ENCODE measurements around the gene PAX6. TPM values are rescaled to one million over a fixed set of nuclear protein-coding genes. Genes with fewer than 3 reads are reported as not detected.

The PAX6 gene
- total RNA-seq, 1 experiment from 2014 or later, result 29.0 TPM

GRCh38 chr11:31802990-31803812 is 7.9 kb downstream of the PAX6 start:
- H3K4me2 ChIP-seq, result no peak overlapping the region
- no peaks in the 10 kb centered on the region for H4K20me1 ChIP-seq (ENCODE audit: insufficient read depth)
- peaks cover 18% of the 10 kb centered on the region; the same call in 1 of the 2 replicates for H3K36me3 ChIP-seq (ENCODE audit: low read depth)
- H3K9me3 ChIP-seq (ENCODE audit: insufficient read depth, low read depth), result no peaks in the 10 kb centered on the region
- H2AFZ ChIP-seq, result no peak overlapping the region
- H3K27ac ChIP-seq, result no peak overlapping the region
- H3K4me1 ChIP-seq (replicated peaks; ENCODE audit: insufficient read depth), result peaks cover 9% of the 10 kb centered on the region
- no peak overlapping the region for H3K4me3 ChIP-seq
- ChIA-PET POLR2A (ENCODE audit: unreplicated experiment) (no interaction called here), CTCF (no interaction called here)
- no peaks in the 10 kb centered on the region for H3K27me3 ChIP-seq (ENCODE audit: insufficient read depth, low read depth)
- no peaks in the 10 kb centered on the region for H3K9me2 ChIP-seq (ENCODE audit: insufficient read depth)
- intact Hi-C loops (cut with micrococcal nuclease; ENCODE audit: unreplicated experiment), result loop anchor here (10.0 kb wide), 1 partner anchor 372 kb away; no protein-coding TSS in a partner anchor
- no peak for DNase-seq
- no peaks in the 10 kb centered on the region for H3F3A ChIP-seq (ENCODE audit: insufficient read depth, low read depth)
- no TSS peak for BruUV-seq (replicated peaks)
- TF ChIP-seq CTCF (conservative IDR thresholded peaks at IDR 0.05) (no peak), EZH2 (IDR thresholded peaks at IDR 0.05; ENCODE audit: low read depth) (no peak)
- peaks cover 29% of the 10 kb centered on the region for H3K79me2 ChIP-seq (ENCODE audit: low read depth)

DNA sequence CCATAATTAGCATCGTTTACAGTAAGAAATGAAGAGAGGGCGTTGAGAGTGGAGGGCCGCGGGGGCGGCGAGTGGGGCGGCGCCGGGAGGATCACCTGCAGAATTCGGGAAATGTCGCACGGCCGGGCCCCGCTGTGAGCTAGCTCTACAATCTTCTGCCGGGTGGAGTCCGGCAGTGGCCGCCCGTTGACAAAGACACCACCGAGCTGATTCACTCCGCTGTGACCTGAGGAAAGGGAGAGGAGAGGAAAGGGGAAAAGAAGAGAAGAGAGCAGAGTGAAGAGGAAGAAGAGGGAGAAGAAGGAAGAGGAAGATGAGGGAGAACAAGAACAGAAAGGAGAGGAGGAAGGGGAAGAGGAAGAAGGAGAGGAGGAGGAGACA is 8.5 kb downstream of the PAX6 start:
- BruUV-seq (replicated peaks), result no TSS peak
- POLR2A ChIA-PET (ENCODE audit: unreplicated experiment), result no interaction called here
- intact Hi-C loops (cut with micrococcal nuclease; ENCODE audit: unreplicated experiment), result loop anchor here (10.0 kb wide), 1 partner anchor 372 kb away; no protein-coding TSS in a partner anchor

GRCh38 chr11:31802000-31802551 is 9.0 kb downstream of the PAX6 start:
- no peak for TF ChIP-seq CTCF (conservative IDR thresholded peaks at IDR 0.05)
- TF ChIP-seq EZH2 (IDR thresholded peaks at IDR 0.05; ENCODE audit: low read depth), result no peak
- DNase-seq, result no peak
- Histone ChIP-seq H4K20me1 (ENCODE audit: insufficient read depth) (no peaks in the 10 kb centered on the region), H3K4me2 (no peak overlapping the region), H3K9me2 (ENCODE audit: insufficient read depth) (no peaks in the 10 kb centered on the region), H3K4me3 (no peak overlapping the region), H3K79me2 (ENCODE audit: low read depth) (peaks cover 18% of the 10 kb centered on the region), H2AFZ (no peak overlapping the region), H3K4me1 (replicated peaks; ENCODE audit: insufficient read depth) (no peaks in the 10 kb centered on the region), H3K9me3 (ENCODE audit: insufficient read depth, low read depth) (no peaks in the 10 kb centered on the region), H3F3A (ENCODE audit: insufficient read depth, low read depth) (no peaks in the 10 kb centered on the region), H3K27me3 (ENCODE audit: insufficient read depth, low read depth) (no peaks in the 10 kb centered on the region), H3K27ac (no peak overlapping the region), H3K36me3 (ENCODE audit: low read depth) (peaks cover 18% of the 10 kb centered on the region; the same call in 1 of the 2 replicates)
- CTCF ChIA-PET, result no interaction called here
- POLR2A ChIA-PET (ENCODE audit: unreplicated experiment), result no interaction called here
- no TSS peak for BruUV-seq (replicated peaks)
- intact Hi-C loops (cut with micrococcal nuclease; ENCODE audit: unreplicated experiment), result loop anchor here (10.0 kb wide), 1 partner anchor 373 kb away; no protein-coding TSS in a partner anchor

More for the DNA sequence above, 8.5 kb downstream of the PAX6 start:
- Histone ChIP-seq H3K79me2 (ENCODE audit: low read depth) (peaks cover 23% of the 10 kb centered on the region), H3F3A (ENCODE audit: insufficient read depth, low read depth) (no peaks in the 10 kb centered on the region), H3K4me2 (no peak overlapping the region), H4K20me1 (ENCODE audit: insufficient read depth) (no peaks in the 10 kb centered on the region), H3K27ac (no peak overlapping the region), H3K27me3 (ENCODE audit: insufficient read depth, low read depth) (no peaks in the 10 kb centered on the region), H3K4me1 (replicated peaks; ENCODE audit: insufficient read depth) (peaks cover 3% of the 10 kb centered on the region), H3K9me2 (ENCODE audit: insufficient read depth) (no peaks in the 10 kb centered on the region), H3K9me3 (ENCODE audit: insufficient read depth, low read depth) (no peaks in the 10 kb centered on the region), H3K36me3 (ENCODE audit: low read depth) (peaks cover 18% of the 10 kb centered on the region; the same call in 1 of the 2 replicates), H3K4me3 (no peak overlapping the region), H2AFZ (no peak overlapping the region)
- no peak for TF ChIP-seq CTCF (conservative IDR thresholded peaks at IDR 0.05)
- CTCF ChIA-PET, result no interaction called here
- no peak for DNase-seq

Data from PC-9 (cell line).